ENCODE measurements around the gene DLL4.

GRCh38 chr15:40982855-40983254 lies 53.7 kb downstream of the DLL4 start:
- TF ChIP-seq NFRKB (IDR thresholded peaks at IDR 0.05) (no peak), HDGF (IDR thresholded peaks at IDR 0.05; ENCODE audit: borderline replicate concordance) (no peak), SUZ12 (IDR thresholded peaks at IDR 0.05) (no peak), ELF4 (IDR thresholded peaks at IDR 0.05) (no peak), SP1 (IDR thresholded peaks at IDR 0.05) (no peak), FOXM1 (IDR thresholded peaks at IDR 0.05; ENCODE audit: borderline replicate concordance) (no peak)
- TF ChIP-seq, protein P1, sequence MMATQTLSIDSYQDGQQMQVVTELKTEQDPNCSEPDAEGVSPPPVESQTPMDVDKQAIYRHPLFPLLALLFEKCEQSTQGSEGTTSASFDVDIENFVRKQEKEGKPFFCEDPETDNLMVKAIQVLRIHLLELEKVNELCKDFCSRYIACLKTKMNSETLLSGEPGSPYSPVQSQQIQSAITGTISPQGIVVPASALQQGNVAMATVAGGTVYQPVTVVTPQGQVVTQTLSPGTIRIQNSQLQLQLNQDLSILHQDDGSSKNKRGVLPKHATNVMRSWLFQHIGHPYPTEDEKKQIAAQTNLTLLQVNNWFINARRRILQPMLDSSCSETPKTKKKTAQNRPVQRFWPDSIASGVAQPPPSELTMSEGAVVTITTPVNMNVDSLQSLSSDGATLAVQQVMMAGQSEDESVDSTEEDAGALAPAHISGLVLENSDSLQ (IDR thresholded peaks at IDR 0.05) = no peak
